KBM-7 (cell line): Measurements from ENCODE around the gene RPUSD1.
A peak's percentile ranks its signal among the peaks of the same experiment; 100 is the strongest.
"Not testable (repeated sequence)": the region's sequence is repeated elsewhere in the genome, so short reads cannot be mapped to it uniquely, and the experiment has no call there.

ENCODE experiments used
- DNase-seq: peaks from one replicate; pipeline ENCODE4 v3.0.0-alpha.2; 2015
- in situ Hi-C: fragments of 300-500 bp; cut with MboI; formaldehyde crosslinking; loops from 2 replicates; pipeline ENCODE4 v1.14.3; 2020; ENCODE audit warnings: low sequenced_read_pairs, low pct_unique_long_range_greater_than_20kb, mixed read lengths

RPUSD1 gene

GRCh38 chr16:788399-789126, 382 bp upstream of the RPUSD1 start, which contains the start of gene CHTF18:
Gene CHTF18, plus strand, starts transcription at chr16:788620. Its CDS starts 65 bp downstream, at chr16:788685.
- peak; percentile 77 for DNase-seq
- in situ Hi-C loops: loop anchor here (10.0 kb wide), 1 partner anchor 74 kb away; the partner anchor contains the start of gene METRN

- in situ Hi-C loops: loop anchor here (10.0 kb wide), 1 partner anchor 73 kb away; the partner anchor contains the start of gene METRN
- no peak for DNase-seq
These were observed 737 bp downstream of the RPUSD1 start for GRCh38 chr16:787321-787966.

DNA sequence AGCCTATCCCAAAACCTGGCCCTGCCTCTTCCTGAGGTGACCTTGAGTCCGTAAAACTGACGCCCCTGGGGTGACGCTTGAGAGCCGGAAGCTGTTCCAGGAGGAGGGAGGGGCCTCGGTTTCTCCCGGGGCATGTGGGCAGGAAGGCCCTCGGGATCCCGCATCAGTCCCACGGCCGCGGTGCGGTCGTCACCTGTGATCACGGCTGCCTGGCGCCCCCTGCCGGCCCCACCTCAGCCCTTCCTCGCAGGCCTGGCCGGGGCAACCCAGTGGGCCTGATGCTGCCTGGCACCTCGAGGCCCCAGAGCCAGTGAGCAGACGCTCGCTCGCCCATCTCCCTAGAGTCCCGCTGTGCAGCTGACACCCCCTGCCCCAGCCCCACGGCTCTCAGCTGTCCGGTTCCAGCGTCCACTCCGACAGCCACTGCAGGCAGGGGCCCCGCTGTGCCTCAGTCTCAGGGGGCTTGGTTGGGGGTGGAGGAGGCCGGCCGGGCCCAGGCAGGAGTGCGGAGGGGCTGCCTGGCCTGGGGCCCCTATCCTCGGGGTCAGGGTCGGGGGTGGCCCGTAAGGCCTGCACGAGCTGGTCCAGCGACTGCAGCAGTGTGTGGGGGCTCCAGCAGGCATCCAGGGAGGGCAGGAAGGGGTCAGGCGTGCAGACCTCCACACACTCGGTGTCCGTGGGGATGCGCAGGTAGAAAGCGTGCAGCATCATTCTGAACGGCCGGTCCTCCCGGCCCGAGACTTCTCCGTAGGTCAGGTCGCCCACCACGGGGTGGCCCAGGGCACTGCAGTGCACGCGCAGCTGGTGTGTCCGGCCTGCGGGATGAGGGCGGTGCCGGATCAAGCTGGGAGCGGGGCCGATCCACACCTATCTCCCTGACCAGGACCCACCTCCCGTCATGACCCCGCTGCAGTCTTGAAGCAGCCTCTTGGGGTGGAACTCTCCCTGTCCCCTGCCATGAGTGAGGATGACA, 2.3 kb downstream of the RPUSD1 start:
- peak; percentile 70 for DNase-seq
- in situ Hi-C loops: loop anchor here (10.0 kb wide), 1 partner anchor 71 kb away; the partner anchor contains the start of gene METRN

DNA sequence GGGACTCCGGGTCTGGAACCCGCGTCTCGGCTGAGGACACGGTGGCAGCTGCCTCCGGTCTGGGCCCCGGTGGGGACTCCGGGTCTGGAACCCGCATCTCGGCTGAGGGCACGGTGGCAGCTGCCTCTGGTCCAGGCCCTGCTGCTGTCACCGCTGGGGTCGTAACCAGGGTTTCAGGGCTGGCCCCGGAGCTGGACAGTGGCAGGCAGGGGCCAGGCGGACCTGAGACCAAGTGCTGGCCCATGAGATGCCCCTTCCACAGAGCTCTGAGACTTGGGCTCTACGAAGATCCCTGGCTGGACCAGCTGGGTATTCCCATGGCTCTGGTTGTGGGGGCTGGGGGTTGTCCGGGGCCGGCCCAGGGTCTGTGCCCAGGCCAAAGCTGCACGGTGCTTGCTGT, 3.8 kb downstream of the RPUSD1 start:
- in situ Hi-C loops: loop anchor here (10.0 kb wide), 1 partner anchor 70 kb away; the partner anchor contains the start of gene METRN
- DNase-seq: no peak

DNA sequence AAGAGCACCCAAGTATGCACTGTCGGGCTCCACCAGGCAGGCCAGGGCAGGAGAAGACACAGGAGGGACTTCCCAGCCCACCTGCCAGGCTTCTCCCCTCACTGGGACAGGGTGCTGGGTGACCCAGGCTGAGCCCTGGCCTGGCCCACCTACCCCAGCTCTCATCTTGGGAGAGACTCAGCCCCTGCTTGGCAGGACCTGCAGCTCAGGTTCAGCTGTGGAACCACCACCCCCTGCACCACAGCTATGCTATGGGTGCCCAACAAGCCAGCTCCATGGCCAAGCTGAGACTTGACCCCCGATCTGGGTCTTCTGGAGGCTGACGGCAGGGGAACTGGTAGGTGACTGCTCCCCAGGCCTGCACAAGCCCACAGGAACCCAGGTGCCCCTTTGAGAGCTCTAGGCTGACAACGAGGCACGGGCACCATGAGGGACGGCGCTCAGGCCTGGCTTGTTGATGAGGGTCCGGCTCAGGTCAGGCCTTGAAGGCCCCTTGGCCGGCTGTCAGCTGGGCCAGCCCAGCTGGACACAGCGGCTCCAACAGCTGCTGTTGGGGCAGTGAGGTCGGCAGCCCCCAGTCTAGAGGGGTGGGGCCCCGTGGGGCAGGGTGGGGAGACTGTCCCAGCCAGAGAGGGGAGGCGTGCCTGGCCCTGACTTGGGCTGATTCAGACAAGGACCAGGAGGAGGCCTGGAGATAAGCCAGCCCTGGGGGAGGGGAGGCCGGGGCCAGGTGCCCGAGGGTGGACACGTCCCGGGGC, 4.6 kb downstream of the RPUSD1 start:
- no peak for DNase-seq
- in situ Hi-C loops: loop anchor here (10.0 kb wide), 1 partner anchor 69 kb away; the partner anchor contains the start of gene METRN

- no peak for DNase-seq
- in situ Hi-C loops: loop anchor here (10.0 kb wide), 1 partner anchor 68 kb away; the partner anchor contains the start of gene METRN
These were observed 5.3 kb downstream of the RPUSD1 start for GRCh38 chr16:782766-783403.

- in situ Hi-C loops: loop anchor here (10.0 kb wide), 1 partner anchor 67 kb away; the partner anchor contains the start of gene METRN
- no peak for DNase-seq
These were observed 5.9 kb downstream of the RPUSD1 start for GRCh38 chr16:782258-782657.

DNA sequence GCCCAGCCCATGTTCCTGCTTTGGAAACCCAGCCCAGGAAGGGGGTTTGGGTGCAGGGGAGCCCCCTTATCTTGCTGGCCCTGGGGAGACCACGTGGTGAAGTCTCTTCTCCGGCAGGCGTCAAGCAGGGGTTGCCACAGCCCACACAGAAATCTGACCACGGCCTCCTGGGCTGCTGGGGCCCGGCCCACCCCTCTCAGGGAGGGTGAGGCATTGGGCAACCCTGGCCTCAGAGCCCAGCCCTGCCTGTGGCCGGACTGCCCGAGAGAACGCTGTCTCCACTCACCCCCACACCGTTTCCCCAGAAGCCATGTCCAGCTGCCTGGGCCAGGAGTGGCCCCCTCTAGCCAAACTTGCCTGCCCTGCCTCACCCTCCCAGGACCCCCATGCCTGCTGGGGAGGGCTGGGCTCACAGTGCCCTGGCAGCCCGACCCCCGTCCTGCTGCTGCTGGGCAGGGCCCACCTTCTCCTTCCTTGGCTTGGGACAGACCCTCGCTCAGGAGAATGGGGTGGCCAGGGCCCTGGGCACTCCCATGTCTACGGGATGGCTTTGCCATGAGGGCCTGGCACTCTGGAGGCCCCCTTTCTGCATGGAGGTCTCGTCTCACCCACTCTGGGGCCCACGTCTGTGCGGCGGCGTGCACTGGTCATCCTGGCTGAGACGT, 6.7 kb downstream of the RPUSD1 start:
- no peak for DNase-seq
- in situ Hi-C loops: loop anchor here (10.0 kb wide), 1 partner anchor 67 kb away; the partner anchor contains the start of gene METRN

DNA sequence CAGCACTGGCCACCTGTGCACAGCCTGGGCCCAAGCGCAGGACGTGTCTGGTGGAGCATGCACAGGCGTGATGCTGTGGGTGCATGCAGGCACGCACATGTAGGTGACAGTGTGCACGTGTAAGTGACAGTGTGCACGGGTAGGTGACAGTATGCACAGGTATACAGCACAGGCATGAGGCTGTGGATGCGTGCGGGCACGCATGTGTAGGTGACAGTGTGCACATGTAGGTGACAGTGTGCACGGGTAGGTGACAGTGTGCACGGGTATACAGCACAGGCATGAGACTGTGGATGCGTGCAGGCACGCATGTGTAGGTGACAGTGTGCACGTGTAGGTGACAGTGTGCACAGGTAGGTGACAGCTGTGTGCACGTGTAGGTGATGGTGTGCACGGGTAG, 7.9 kb downstream of the RPUSD1 start:
- in situ Hi-C loops: loop anchor here (10.0 kb wide), 1 partner anchor 65 kb away; the partner anchor contains the start of gene METRN
- no peak for DNase-seq

GRCh38 chr16:779561-779960, 8.6 kb downstream of the RPUSD1 start:
- in situ Hi-C loops: no loop called here
- no peak for DNase-seq

GRCh38 chr16:778909-779527, 9.2 kb downstream of the RPUSD1 start:
- DNase-seq: no peak
- in situ Hi-C loops: no loop called here

DNA sequence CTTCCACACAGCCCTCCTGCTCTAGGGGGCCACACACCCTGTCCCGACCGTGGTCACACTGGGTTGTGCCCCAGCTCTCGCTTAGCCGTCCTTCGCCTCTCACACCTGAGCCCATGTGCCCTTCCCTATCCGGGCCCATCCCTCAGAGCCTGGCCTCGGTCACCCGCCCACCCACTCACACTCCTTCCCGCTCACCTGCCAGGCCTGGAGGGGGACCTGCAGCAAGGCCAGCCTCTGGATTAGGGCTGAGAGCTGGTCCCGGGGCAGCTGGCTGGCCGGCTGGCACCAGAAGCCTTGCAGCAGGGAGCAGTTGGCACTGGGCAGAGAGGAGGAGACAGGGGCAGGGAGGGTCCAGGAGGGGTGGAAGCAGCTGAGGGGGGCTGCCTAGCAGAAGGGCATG, 9.7 kb downstream of the RPUSD1 start:
- in situ Hi-C loops: no loop called here
- DNase-seq: no peak

DNA sequence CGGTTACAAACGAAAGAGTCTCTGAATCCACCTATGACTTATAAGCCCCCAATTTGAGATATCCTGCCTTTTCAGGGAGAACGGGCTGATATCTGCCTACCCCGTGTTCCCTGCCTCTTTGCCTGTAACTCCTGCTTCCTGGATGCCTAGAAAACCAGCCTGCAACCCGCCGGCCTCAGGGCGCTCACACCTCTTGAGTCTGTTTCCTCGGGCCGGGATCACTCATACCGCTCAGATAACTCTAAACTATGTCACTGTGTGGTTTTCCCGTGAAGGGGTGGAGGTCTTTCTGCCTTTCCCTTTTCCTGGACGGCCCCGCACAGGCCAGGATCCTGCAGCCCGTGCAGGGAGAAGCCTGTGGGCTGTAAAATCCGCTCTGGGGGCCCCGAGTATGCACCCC, 10.4 kb downstream of the RPUSD1 start:
- no peak for DNase-seq
- in situ Hi-C loops: no loop called here

DNA sequence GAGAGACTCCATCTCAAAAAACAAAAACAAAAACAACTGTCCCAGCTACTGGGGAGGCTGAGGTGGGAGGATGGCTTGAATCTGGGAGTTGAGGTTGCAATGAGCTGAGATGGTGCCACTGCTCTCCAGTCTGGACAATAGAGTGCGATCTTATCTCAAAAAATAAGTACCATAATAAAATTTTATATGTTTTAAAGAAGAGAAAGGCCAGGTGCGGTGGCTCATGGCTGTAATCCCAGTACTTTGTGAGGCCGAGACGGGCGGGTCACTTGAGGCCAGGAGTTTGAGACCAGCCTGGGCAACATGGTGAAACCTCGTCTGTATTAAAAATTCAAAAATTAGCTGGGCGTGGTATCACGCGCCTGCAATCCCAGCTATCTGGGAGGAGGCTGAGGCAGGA, 11.4 kb downstream of the RPUSD1 start:
- no peak for DNase-seq
- in situ Hi-C loops: no loop called here

DNA sequence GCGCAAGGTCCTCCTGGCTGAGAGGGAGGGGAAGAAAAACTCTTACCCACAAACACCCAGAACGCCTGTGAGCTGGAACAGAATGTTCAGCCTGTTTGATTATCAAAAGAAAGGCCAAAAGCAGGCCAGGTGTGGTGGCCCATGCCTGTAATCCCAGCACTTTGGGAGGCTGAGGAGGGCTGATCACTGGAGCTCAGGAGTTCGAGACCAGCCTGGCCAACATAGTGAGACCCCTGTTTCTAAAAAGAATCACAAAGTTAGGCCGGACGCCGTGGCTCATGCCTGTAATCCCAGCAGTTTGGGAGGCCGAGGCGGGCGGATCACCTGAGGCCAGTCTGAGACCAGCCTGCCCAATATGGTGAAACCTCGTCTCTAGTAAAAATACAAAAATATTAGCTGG, 11.9 kb downstream of the RPUSD1 start:
- in situ Hi-C loops, DNase-seq: not testable (repeated sequence)

GRCh38 chr16:775236-775796, 12.9 kb downstream of the RPUSD1 start:
- in situ Hi-C loops: no loop called here
- DNase-seq: no peak
